SU-DHL-6 (cell line): Measurements from ENCODE around the gene RAB39A.
A peak's percentile ranks its signal among the peaks of the same experiment; 100 is the strongest.

Experiments used
- H2AFZ ChIP-seq: fragments of 200-600 bp; sonication (generic); 2 replicates; pipeline ENCODE4 v1.6.1; 2014; ENCODE audit warnings: low read depth, mild to moderate bottlenecking, moderate library complexity, mixed read lengths, antibody characterized with exemption, low read length; ENCODE audit not compliant: severe bottlenecking
- H3F3A ChIP-seq: fragments of 200-600 bp; shearing (Covaris generic); 2 replicates; pipeline ENCODE4 v1.6.0; 2016; ENCODE audit warnings: antibody characterized with exemption, mild to moderate bottlenecking; ENCODE audit not compliant: insufficient read depth
- H3K27ac ChIP-seq: fragments of 200-600 bp; sonication (generic); 2 replicates; pipeline ENCODE4 v1.5.1; 2016; ENCODE audit warnings: low read depth, mild to moderate bottlenecking, low read length, moderate library complexity, mixed read lengths
- H3K27me3 ChIP-seq: fragments of 200-600 bp; sonication (generic), shearing (Covaris generic); 2 replicates; pipeline ENCODE4 v1.6.0; 2014; ENCODE audit warnings: mild to moderate bottlenecking, low read length
- H3K36me3 ChIP-seq: fragments of 200-600 bp; sonication (generic); 2 replicates; pipeline ENCODE4 v1.6.1; 2014; ENCODE audit warnings: mild to moderate bottlenecking, low read length, mixed read lengths
- H3K4me2 ChIP-seq: fragments of 300-600, 200-600 bp; shearing (Covaris generic), sonication (generic); 2 replicates; pipeline ENCODE4 v1.6.0; 2014; ENCODE audit warnings: low read length, low read depth, mild to moderate bottlenecking; ENCODE audit not compliant: poor library complexity, severe bottlenecking
- H3K4me3 ChIP-seq: fragments of 200-600 bp; sonication (generic); 2 replicates; pipeline ENCODE4 v1.5.1; 2014; ENCODE audit warnings: antibody characterized with exemption, low read length, mild to moderate bottlenecking, mixed read lengths; ENCODE audit not compliant: insufficient read depth, poor library complexity, severe bottlenecking
- H3K79me2 ChIP-seq: fragments of 200-600 bp; sonication (generic); 2 replicates; pipeline ENCODE4 v1.6.1; 2014; ENCODE audit warnings: mild to moderate bottlenecking, low read length, moderate library complexity; ENCODE audit not compliant: insufficient read depth
- H3K9ac ChIP-seq: fragments of 200-600 bp; sonication (generic); 2 replicates; pipeline ENCODE4 v1.7.0; 2014; ENCODE audit warnings: mild to moderate bottlenecking, low read length
- H3K9me2 ChIP-seq: fragments of 200-600 bp; sonication (generic); replicated peaks from 2 replicates; pipeline ENCODE4 v1.6.1; 2014; ENCODE audit warnings: low read length; ENCODE audit not compliant: insufficient read depth
- H3K9me3 ChIP-seq: fragments of 200-600 bp; sonication (generic); 2 replicates; pipeline ENCODE4 v1.6.1; 2014; ENCODE audit warnings: low read length, mixed read lengths; ENCODE audit not compliant: insufficient read depth
- H4K20me1 ChIP-seq: fragments of 200-600 bp; sonication (generic); 2 replicates; pipeline ENCODE4 v1.6.1; 2014; ENCODE audit warnings: low read depth, mild to moderate bottlenecking, antibody characterized with exemption, low read length, moderate library complexity, mixed read lengths
- EZH2phosphoT487 ChIP-seq: fragments of 200-600 bp; sonication (generic), shearing (Covaris generic); conservative IDR thresholded peaks from 2 replicates; pipeline ENCODE4 v1.6.1; 2018; ENCODE audit warnings: mild to moderate bottlenecking, antibody characterized with exemption, low read length, moderate library complexity, mixed read lengths
- TF ChIP-seq, protein P1 (sequence below): fragments of 200-600 bp; sonication (generic); IDR thresholded peaks from one replicate; pipeline ENCODE4 v1.5.1; 2017; ENCODE audit warnings: antibody characterized with exemption, mild to moderate bottlenecking, low read length, moderate library complexity; ENCODE audit not compliant: insufficient read depth, poor library complexity, severe bottlenecking

The RAB39A gene

DNA sequence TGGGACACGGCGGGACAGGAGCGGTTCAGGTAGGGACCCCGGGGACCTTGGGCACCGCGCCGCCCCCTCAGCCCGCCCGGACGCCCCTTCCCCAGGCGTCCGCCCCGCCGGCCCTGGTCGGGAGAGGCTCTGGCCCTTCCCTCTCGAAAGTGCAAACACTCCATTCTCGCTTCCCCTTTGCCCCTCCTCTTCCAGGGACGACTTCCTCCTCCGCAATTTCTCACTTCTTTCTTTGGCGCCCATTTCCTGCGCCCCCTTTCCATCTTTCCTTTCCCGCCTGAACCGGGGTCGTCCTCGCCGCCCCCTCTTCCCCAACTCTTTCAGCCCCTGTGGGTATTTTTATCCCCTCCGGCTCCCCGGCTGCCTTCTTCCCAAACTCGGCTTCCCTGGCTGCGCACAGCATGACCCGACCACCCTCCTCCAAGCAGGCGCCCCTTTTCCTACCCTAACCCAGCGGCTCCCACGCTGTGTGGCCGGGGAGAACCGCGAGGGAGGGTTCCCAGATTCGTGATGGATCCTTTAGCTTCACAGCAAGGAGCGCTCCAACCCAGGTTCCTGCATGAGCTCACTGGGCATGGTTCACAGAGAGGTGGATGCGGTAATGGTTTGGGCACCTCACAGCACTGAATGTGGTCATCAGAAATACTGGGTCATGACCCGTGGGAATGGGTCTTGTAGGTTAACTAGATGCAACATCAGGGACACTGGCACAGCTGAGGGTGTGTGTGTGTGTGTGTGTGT, 689 bp downstream of the RAB39A start:
- H3K27me3 ChIP-seq, result no peaks in the 10 kb centered on the region

DNA sequence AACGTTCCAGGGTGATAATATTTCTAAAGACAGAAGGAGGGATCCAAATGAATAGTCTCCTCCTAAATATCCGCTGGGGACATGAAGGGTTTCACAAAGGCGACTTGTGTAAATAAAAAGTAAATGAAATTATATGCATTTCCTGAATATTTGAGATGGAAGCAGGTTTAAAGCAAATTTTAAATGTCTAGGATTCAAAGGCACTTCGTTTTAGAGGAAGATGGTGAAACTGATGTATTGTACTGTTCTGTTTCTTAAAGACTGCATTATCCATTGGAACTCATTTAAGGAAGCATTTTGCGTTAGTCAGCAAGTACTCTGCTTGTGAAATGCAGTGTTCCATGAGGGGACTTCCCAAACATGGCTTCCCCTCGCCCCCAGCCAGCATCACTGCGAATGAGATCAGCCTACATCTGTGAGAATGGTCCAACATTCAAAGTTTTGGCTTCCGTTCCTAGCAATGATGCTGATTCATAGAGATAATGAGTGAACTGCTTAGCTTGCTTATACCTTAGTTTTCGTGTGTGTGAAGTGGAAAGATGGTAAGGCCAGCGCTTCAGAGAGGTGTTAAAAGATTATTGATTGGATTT, 1.5 kb downstream of the RAB39A start:
- no peaks in the 10 kb centered on the region for H3K9me2 ChIP-seq
- no peaks in the 10 kb centered on the region for H3K36me3 ChIP-seq
- no peaks in the 10 kb centered on the region for H3K27me3 ChIP-seq
- H3K9me3 ChIP-seq, result no peaks in the 10 kb centered on the region
- TF ChIP-seq, protein P1, sequence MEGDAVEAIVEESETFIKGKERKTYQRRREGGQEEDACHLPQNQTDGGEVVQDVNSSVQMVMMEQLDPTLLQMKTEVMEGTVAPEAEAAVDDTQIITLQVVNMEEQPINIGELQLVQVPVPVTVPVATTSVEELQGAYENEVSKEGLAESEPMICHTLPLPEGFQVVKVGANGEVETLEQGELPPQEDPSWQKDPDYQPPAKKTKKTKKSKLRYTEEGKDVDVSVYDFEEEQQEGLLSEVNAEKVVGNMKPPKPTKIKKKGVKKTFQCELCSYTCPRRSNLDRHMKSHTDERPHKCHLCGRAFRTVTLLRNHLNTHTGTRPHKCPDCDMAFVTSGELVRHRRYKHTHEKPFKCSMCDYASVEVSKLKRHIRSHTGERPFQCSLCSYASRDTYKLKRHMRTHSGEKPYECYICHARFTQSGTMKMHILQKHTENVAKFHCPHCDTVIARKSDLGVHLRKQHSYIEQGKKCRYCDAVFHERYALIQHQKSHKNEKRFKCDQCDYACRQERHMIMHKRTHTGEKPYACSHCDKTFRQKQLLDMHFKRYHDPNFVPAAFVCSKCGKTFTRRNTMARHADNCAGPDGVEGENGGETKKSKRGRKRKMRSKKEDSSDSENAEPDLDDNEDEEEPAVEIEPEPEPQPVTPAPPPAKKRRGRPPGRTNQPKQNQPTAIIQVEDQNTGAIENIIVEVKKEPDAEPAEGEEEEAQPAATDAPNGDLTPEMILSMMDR, result no peak
- TF ChIP-seq EZH2phosphoT487, result no peak
- no peaks in the 10 kb centered on the region; the same call in 1 of the 2 replicates for H3K79me2 ChIP-seq
- peak overlapping the region; percentile 91 for H3K4me3 ChIP-seq
- no peak overlapping the region for H3K27ac ChIP-seq
- peaks cover 12% of the 10 kb centered on the region for H3F3A ChIP-seq
- H3K4me2 ChIP-seq, result peak overlapping the region; percentile 78
- H2AFZ ChIP-seq, result no peak overlapping the region
- no peaks in the 10 kb centered on the region for H4K20me1 ChIP-seq
- H3K9ac ChIP-seq, result peak overlapping the region; percentile 79; the same call in 1 of the 2 replicates

More for the DNA sequence above, 689 bp downstream of the RAB39A start:
- H3K9ac ChIP-seq, result peak overlapping the region; percentile 79
- peaks cover 15% of the 10 kb centered on the region for H3F3A ChIP-seq
- H3K4me3 ChIP-seq, result peak overlapping the region; percentile 91
- H3K36me3 ChIP-seq, result no peaks in the 10 kb centered on the region
- peak overlapping the region; percentile 84 for H2AFZ ChIP-seq
- no peaks in the 10 kb centered on the region for H3K9me2 ChIP-seq
- H3K4me2 ChIP-seq, result peak overlapping the region; percentile 78
- H3K9me3 ChIP-seq, result no peaks in the 10 kb centered on the region
- no peak for TF ChIP-seq EZH2phosphoT487
- TF ChIP-seq, protein P1, result no peak
- no peak overlapping the region for H3K27ac ChIP-seq
- H3K79me2 ChIP-seq, result no peaks in the 10 kb centered on the region; the same call in 1 of the 2 replicates
- no peaks in the 10 kb centered on the region for H4K20me1 ChIP-seq

DNA sequence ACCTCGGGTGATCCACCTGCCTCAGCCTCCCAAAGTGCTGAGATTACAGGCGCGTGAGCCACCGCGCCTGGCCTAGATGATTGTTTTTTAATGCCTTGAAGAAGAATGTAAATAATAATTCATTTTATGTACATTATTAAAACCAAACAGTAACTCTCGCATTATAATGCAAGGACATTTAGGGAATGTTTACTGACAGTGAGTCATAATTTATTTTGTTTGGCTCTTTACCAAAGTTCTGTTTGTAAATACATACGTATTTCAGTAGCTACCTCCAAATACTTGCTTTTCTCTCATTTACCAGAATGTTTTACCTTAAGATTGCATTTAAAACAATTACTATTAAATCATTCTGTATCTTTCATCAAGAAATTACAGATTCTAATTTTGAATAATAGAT, 3.0 kb downstream of the RAB39A start:
- H4K20me1 ChIP-seq, result no peaks in the 10 kb centered on the region
- no peak overlapping the region for H3K4me2 ChIP-seq
- H3K36me3 ChIP-seq, result no peaks in the 10 kb centered on the region
- H3K27ac ChIP-seq, result no peak overlapping the region
- H2AFZ ChIP-seq, result no peak overlapping the region
- no peaks in the 10 kb centered on the region for H3K27me3 ChIP-seq
- TF ChIP-seq, protein P1, result no peak
- TF ChIP-seq EZH2phosphoT487, result no peak
- no peaks in the 10 kb centered on the region for H3K9me3 ChIP-seq
- H3K4me3 ChIP-seq, result no peak overlapping the region
- peaks cover 12% of the 10 kb centered on the region for H3F3A ChIP-seq
- H3K9ac ChIP-seq, result no peak overlapping the region
- H3K79me2 ChIP-seq, result no peaks in the 10 kb centered on the region; the same call in 1 of the 2 replicates
- no peaks in the 10 kb centered on the region for H3K9me2 ChIP-seq
